ENCODE results near the gene TPP2. TPM values are rescaled to one million over a fixed set of nuclear protein-coding genes. Genes with fewer than 3 reads are reported as not detected.

Gene TPP2
- total and polyA plus RNA-seq, 9 of the 15 experiments (the other 6 are each of a cell fraction or from before 2014, with no cell fraction given) = 18.8 to 87.7 (median 55.9) TPM

GRCh38 chr13:102597029-102597961, 509 bp downstream of the TPP2 start (continued):
- TF ChIP-seq ETS2 (tag; IDR thresholded peaks at IDR 0.05; ENCODE audit: borderline replicate concordance, poor library complexity, severe bottlenecking) (no peak), HMGN3 (IDR thresholded peaks at IDR 0.05; ENCODE audit: borderline replicate concordance, extremely low read depth, insufficient read length, low read depth, low read length) (no peak), GABPB2 (CRISPR knock-in tag; conservative IDR thresholded peaks at IDR 0.05) (no peak), CLOCK (CRISPR knock-in tag; IDR thresholded peaks at IDR 0.05; ENCODE audit: borderline replicate concordance) (no peak), HMG20A (CRISPR knock-in tag; conservative IDR thresholded peaks at IDR 0.05) (no peak), RBFOX2 (IDR thresholded peaks at IDR 0.05; ENCODE audit: low read depth, low read length) (peak; percentile 72), ZNF778 (CRISPR knock-in tag; IDR thresholded peaks at IDR 0.05) (no peak), ATF1 (CRISPR knock-in tag; IDR thresholded peaks at IDR 0.05) (no peak), ATF1 (tag; IDR thresholded peaks at IDR 0.05) (peak; percentile 61; the same call in 1 of the 2 replicates), ETV5 (CRISPR knock-in tag; IDR thresholded peaks at IDR 0.05; ENCODE audit: low read depth) (no peak), ZNF668 (CRISPR knock-in tag; IDR thresholded peaks at IDR 0.05) (no peak), POLR2H (tag; IDR thresholded peaks at IDR 0.05; ENCODE audit: low read depth) (no peak), ZBTB34 (CRISPR knock-in tag; IDR thresholded peaks at IDR 0.05) (no peak), LEF1 (IDR thresholded peaks at IDR 0.05) (no peak), NRF1 (conservative IDR thresholded peaks at IDR 0.05 in 1 of 2, IDR thresholded peaks at IDR 0.05 in 1 of 2) (peak in 1 of 2 experiments; percentile 46; a peak in 2 of 4 replicates), POLR2G (IDR thresholded peaks at IDR 0.05; ENCODE audit: low read depth, low read length) (peak; percentile 32), PBX2 (CRISPR knock-in tag; IDR thresholded peaks at IDR 0.05; ENCODE audit: low read depth) (no peak), PBX2 (tag; conservative IDR thresholded peaks at IDR 0.05; ENCODE audit: low read depth) (no peak), NR0B1 (IDR thresholded peaks at IDR 0.05; ENCODE audit: partially characterized antibody) (no peak)

Measured in K562 (cell line).